HCT116 (cell line): ENCODE results near the gene TRMT11. TPM values are rescaled to one million over a fixed set of nuclear protein-coding genes. Genes with fewer than 3 reads are reported as not detected.

ENCODE experiments used
- ATAC-seq: fragments of 200-7000 bp; cut with Tn5 transposase; 2 replicates; pipeline ENCODE4 v1.9.1; 2020; ENCODE audit warnings: mild to moderate bottlenecking, moderate library complexity
- BruUV-seq: library from RNA; stranded (reverse); fragments of 400-500 nt; replicated peaks from 2 replicates; lab custom pipeline; 2021; lab: Mats Ljungman, UMichigan
- CTCF ChIA-PET: fragments of 300-600 bp; sonication (Branson Sonifier 250); formaldehyde crosslinking; loops from one replicate; lab custom pipeline; 2021; ENCODE audit warnings: antibody characterized with exemption; lab: Charles Lee
- POLR2A ChIA-PET: fragments of 300-600, 350-600 bp; sonication (Branson Sonifier 250); formaldehyde crosslinking; loops from one replicate; lab custom pipeline; 2021; ENCODE audit warnings: antibody characterized with exemption; lab: Charles Lee
- RAD21 ChIA-PET, 2 experiments: fragments of 300-600 bp; sonication (Branson Sonifier 250); formaldehyde crosslinking; loops; one replicate each; lab custom pipeline; 2023; ENCODE audit warnings: low total read pairs in 2 of 2; ENCODE audit not compliant: uncharacterized antibody in 2 of 2, unreplicated experiment in 2 of 2, low non-redundant PET in 1 of 2; lab: Charles Lee
- DNase-seq: peaks from one replicate; pipeline ENCODE4 v3.0.0-alpha.2; 2010; ENCODE audit warnings: low read depth, low spot score
- H2AFZ ChIP-seq: fragments of 200-600 bp; shearing (Covaris generic), sonication (generic); 2 replicates; pipeline ENCODE4 v1.6.1; 2017; ENCODE audit warnings: low read depth, mixed run types, mixed read lengths, antibody characterized with exemption, low read length; ENCODE audit not compliant: poor library complexity, severe bottlenecking
- H3K27ac ChIP-seq: 2 replicates; pipeline ENCODE4 v1.5.1; 2012; ENCODE audit warnings: low read depth, low read length
- H3K27me3 ChIP-seq: fragments of 200-600 bp; sonication (generic); 2 replicates; pipeline ENCODE4 v1.6.1; 2016; ENCODE audit warnings: mixed run types, low read length, mixed read lengths; ENCODE audit not compliant: insufficient read depth
- H3K36me3 ChIP-seq, 2 experiments: fragments of 200-500 bp in 1 of 2; fragments of 200-600 bp in 1 of 2; sonication (Bioruptor generic) in 1 of 2; sonication (generic) in 1 of 2; 2 replicates each; pipeline versions ENCODE4 v1.5.1 to v1.6.1; 2014 to 2016; ENCODE audit warnings: low read length in 2 of 2, inconsistent platforms in 1 of 2, mixed read lengths in 1 of 2, mixed run types in 1 of 2; ENCODE audit not compliant: insufficient read depth in 2 of 2, control insufficient read depth in 1 of 2
- H3K4me1 ChIP-seq, 2 experiments: fragments of 200-600 bp in 1 of 2; sonication (generic) in 1 of 2; 2 replicates each; pipeline versions ENCODE4 v1.5.1 to v1.6.1; 2012 to 2017; ENCODE audit warnings: low read length in 2 of 2, inconsistent platforms in 1 of 2, mild to moderate bottlenecking in 1 of 2, mixed read lengths in 1 of 2, mixed run types in 1 of 2, moderate library complexity in 1 of 2; ENCODE audit not compliant: insufficient read depth in 2 of 2, control insufficient read depth in 1 of 2
- H3K4me2 ChIP-seq: fragments of 200-600 bp; sonication (generic); 2 replicates; pipeline ENCODE4 v1.6.1; 2017; ENCODE audit warnings: mixed run types, low read length, mixed read lengths
- H3K4me3 ChIP-seq, 2 experiments: fragments of 200-600 bp in 1 of 2; sonication (generic) in 1 of 2; replicated peaks in 1 of 2; 2 replicates each; pipeline ENCODE4 v1.5.1; 2011 to 2016; ENCODE audit warnings: low read length in 2 of 2, control low read depth in 1 of 2, low read depth in 1 of 2, mild to moderate bottlenecking in 1 of 2, mixed read lengths in 1 of 2, mixed run types in 1 of 2
- H3K79me2 ChIP-seq: fragments of 200-600 bp; sonication (generic); 2 replicates; pipeline ENCODE4 v1.6.1; 2017; ENCODE audit warnings: mild to moderate bottlenecking, mixed run types, low read length, moderate library complexity, mixed read lengths; ENCODE audit not compliant: insufficient read depth
- H3K9ac ChIP-seq: fragments of 200-600 bp; sonication (generic); 2 replicates; pipeline ENCODE4 v1.6.1; 2016; ENCODE audit warnings: low read length, mixed read lengths
- H3K9me2 ChIP-seq: fragments of 200-600 bp; sonication (generic), shearing (Covaris generic); 2 replicates; pipeline ENCODE4 v1.6.1; 2017; ENCODE audit warnings: mixed run types, mild to moderate bottlenecking, moderate library complexity; ENCODE audit not compliant: insufficient read depth
- H3K9me3 ChIP-seq, 2 experiments: fragments of 200-500 bp in 1 of 2; fragments of 200-600 bp in 1 of 2; sonication (Bioruptor generic) in 1 of 2; sonication (generic) in 1 of 2; 2 replicates each; pipeline ENCODE4 v1.6.1; 2014 to 2017; ENCODE audit warnings: low read length in 2 of 2, mixed read lengths in 2 of 2, inconsistent platforms in 1 of 2, low read depth in 1 of 2, mild to moderate bottlenecking in 1 of 2, mixed run types in 1 of 2, moderate library complexity in 1 of 2; ENCODE audit not compliant: control insufficient read depth in 1 of 2, insufficient read depth in 1 of 2
- H4K20me1 ChIP-seq: fragments of 200-600 bp; sonication (generic), shearing (Covaris generic); 2 replicates; pipeline ENCODE4 v1.6.1; 2017; ENCODE audit warnings: mixed run types, mild to moderate bottlenecking, moderate library complexity; ENCODE audit not compliant: insufficient read depth
- EGR1 ChIP-seq: IDR thresholded peaks from 2 replicates; pipeline ENCODE4 v1.6.1; 2012; ENCODE audit warnings: low read depth
- ELF1 ChIP-seq: IDR thresholded peaks from 2 replicates; pipeline ENCODE4 v1.6.1; 2012; ENCODE audit warnings: low read depth, borderline replicate concordance
- EZH2phosphoT487 ChIP-seq: fragments of 200-600 bp; IDR thresholded peaks from 2 replicates; pipeline ENCODE4 v1.6.1; 2018; ENCODE audit warnings: antibody characterized with exemption, borderline replicate concordance
- POLR2A ChIP-seq: IDR thresholded peaks from 2 replicates; pipeline ENCODE4 v1.7.0; 2011; ENCODE audit warnings: borderline replicate concordance; ENCODE audit not compliant: insufficient read depth, insufficient read length; ENCODE audit errors: extremely low read depth
- SRF ChIP-seq: IDR thresholded peaks from 2 replicates; pipeline ENCODE4 v1.6.1; 2012; ENCODE audit warnings: low read depth
- TCF7L2 ChIP-seq: IDR thresholded peaks from 2 replicates; pipeline ENCODE4 v1.7.0; 2011; ENCODE audit warnings: borderline replicate concordance, inconsistent platforms; ENCODE audit not compliant: insufficient read depth, insufficient read length; ENCODE audit errors: extremely low read depth
- YY1 ChIP-seq: IDR thresholded peaks from 2 replicates; pipeline ENCODE4 v1.6.1; 2011; ENCODE audit warnings: low read length, low read depth, moderate library complexity, mild to moderate bottlenecking; ENCODE audit not compliant: insufficient replicate concordance; ENCODE audit errors: extremely low read depth
- intact Hi-C: fragments of 100-400 bp; cut with micrococcal nuclease; formaldehyde crosslinking; loops from 2 replicates; pipeline ENCODE4 v1.10.0; 2022
- total RNA-seq: library from RNA; stranded (reverse); gene quantifications from one replicate; pipeline ENCODE4 v1.2.1, GENCODE V29; 2021; ENCODE audit not compliant: unreplicated experiment
- TF ChIP-seq, protein P1 (sequence below): IDR thresholded peaks from 2 replicates; pipeline ENCODE4 v1.6.1; 2012; ENCODE audit warnings: low read depth
- TF ChIP-seq, protein P2 (sequence below): IDR thresholded peaks from 2 replicates; pipeline ENCODE4 v1.6.1; 2011; ENCODE audit warnings: mild to moderate bottlenecking, low read length, moderate library complexity; ENCODE audit not compliant: insufficient replicate concordance; ENCODE audit errors: extremely low read depth
- TF ChIP-seq, protein P3 (sequence below): IDR thresholded peaks from 2 replicates; pipeline ENCODE4 v1.6.1; 2012
- TF ChIP-seq, protein P4 (sequence below), 3 experiments: fragments of 200-600 bp in 1 of 3; sonication (generic) in 1 of 3; IDR thresholded peaks in 2 of 3; conservative IDR thresholded peaks in 1 of 3; 2 replicates each; pipeline ENCODE4 v1.5.1; 2012 to 2017; ENCODE audit warnings: low read depth in 2 of 3, low read length in 2 of 3, antibody characterized with exemption in 1 of 3, borderline replicate concordance in 1 of 3, control low read depth in 1 of 3, mild to moderate bottlenecking in 1 of 3, mixed read lengths in 1 of 3, mixed run types in 1 of 3, moderate library complexity in 1 of 3; ENCODE audit not compliant: insufficient read depth in 1 of 3

The TRMT11 gene
- total RNA-seq, 1 experiment from 2014 or later: 41.8 TPM

DNA sequence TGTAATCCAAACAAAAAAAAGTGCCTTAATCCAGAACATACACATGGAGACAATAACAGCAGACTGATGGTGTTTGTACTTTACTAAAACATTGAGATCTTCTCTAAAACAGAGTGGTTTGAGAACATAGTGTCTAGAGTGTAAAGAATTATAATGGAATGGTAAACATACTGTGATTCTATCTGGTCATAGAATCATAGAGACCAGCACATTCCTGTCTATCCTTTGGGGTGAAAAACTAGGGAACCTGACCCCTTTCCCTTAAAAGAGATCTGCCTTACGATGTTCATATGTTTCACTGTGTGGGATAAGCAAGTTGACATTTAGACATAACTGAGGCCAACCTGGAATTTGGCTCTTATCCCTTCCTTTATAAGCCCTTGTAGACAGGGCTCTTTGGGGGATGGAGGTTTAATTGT, 55.7 kb downstream of the TRMT11 start:
- H3K27ac ChIP-seq: no peak overlapping the region
- no peak overlapping the region for H2AFZ ChIP-seq
- no peaks in the 10 kb centered on the region for H3K27me3 ChIP-seq
- POLR2A ChIA-PET: no interaction called here
- H3K9ac ChIP-seq: no peak overlapping the region
- H4K20me1 ChIP-seq: no peaks in the 10 kb centered on the region
- H3K79me2 ChIP-seq: no peaks in the 10 kb centered on the region; the same call in 1 of the 2 replicates
- H3K4me1 ChIP-seq: no peaks in the 10 kb centered on the region
- no peak for ATAC-seq
- no peak overlapping the region for H3K4me2 ChIP-seq
- H3K9me3 ChIP-seq: no peaks in the 10 kb centered on the region
- H3K4me3 ChIP-seq: no peak overlapping the region
- intact Hi-C loops: no loop called here
- RAD21 ChIA-PET: no interaction called here
- peaks cover 9 to 14% of the 10 kb centered on the region in 2 experiments; a peak in 3 of 4 replicates for H3K36me3 ChIP-seq
- TF ChIP-seq, protein P1, sequence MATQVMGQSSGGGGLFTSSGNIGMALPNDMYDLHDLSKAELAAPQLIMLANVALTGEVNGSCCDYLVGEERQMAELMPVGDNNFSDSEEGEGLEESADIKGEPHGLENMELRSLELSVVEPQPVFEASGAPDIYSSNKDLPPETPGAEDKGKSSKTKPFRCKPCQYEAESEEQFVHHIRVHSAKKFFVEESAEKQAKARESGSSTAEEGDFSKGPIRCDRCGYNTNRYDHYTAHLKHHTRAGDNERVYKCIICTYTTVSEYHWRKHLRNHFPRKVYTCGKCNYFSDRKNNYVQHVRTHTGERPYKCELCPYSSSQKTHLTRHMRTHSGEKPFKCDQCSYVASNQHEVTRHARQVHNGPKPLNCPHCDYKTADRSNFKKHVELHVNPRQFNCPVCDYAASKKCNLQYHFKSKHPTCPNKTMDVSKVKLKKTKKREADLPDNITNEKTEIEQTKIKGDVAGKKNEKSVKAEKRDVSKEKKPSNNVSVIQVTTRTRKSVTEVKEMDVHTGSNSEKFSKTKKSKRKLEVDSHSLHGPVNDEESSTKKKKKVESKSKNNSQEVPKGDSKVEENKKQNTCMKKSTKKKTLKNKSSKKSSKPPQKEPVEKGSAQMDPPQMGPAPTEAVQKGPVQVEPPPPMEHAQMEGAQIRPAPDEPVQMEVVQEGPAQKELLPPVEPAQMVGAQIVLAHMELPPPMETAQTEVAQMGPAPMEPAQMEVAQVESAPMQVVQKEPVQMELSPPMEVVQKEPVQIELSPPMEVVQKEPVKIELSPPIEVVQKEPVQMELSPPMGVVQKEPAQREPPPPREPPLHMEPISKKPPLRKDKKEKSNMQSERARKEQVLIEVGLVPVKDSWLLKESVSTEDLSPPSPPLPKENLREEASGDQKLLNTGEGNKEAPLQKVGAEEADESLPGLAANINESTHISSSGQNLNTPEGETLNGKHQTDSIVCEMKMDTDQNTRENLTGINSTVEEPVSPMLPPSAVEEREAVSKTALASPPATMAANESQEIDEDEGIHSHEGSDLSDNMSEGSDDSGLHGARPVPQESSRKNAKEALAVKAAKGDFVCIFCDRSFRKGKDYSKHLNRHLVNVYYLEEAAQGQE: no peak
- TF ChIP-seq EGR1 (no peak), SRF (no peak), POLR2A (no peak), YY1 (no peak), TCF7L2 (no peak), ELF1 (no peak), EZH2phosphoT487 (no peak)
- TF ChIP-seq, protein P2, sequence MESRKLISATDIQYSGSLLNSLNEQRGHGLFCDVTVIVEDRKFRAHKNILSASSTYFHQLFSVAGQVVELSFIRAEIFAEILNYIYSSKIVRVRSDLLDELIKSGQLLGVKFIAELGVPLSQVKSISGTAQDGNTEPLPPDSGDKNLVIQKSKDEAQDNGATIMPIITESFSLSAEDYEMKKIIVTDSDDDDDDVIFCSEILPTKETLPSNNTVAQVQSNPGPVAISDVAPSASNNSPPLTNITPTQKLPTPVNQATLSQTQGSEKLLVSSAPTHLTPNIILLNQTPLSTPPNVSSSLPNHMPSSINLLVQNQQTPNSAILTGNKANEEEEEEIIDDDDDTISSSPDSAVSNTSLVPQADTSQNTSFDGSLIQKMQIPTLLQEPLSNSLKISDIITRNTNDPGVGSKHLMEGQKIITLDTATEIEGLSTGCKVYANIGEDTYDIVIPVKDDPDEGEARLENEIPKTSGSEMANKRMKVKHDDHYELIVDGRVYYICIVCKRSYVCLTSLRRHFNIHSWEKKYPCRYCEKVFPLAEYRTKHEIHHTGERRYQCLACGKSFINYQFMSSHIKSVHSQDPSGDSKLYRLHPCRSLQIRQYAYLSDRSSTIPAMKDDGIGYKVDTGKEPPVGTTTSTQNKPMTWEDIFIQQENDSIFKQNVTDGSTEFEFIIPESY: no peak
- TF ChIP-seq, protein P3, sequence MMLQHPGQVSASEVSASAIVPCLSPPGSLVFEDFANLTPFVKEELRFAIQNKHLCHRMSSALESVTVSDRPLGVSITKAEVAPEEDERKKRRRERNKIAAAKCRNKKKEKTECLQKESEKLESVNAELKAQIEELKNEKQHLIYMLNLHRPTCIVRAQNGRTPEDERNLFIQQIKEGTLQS: no peak
- TF ChIP-seq, protein P4, sequence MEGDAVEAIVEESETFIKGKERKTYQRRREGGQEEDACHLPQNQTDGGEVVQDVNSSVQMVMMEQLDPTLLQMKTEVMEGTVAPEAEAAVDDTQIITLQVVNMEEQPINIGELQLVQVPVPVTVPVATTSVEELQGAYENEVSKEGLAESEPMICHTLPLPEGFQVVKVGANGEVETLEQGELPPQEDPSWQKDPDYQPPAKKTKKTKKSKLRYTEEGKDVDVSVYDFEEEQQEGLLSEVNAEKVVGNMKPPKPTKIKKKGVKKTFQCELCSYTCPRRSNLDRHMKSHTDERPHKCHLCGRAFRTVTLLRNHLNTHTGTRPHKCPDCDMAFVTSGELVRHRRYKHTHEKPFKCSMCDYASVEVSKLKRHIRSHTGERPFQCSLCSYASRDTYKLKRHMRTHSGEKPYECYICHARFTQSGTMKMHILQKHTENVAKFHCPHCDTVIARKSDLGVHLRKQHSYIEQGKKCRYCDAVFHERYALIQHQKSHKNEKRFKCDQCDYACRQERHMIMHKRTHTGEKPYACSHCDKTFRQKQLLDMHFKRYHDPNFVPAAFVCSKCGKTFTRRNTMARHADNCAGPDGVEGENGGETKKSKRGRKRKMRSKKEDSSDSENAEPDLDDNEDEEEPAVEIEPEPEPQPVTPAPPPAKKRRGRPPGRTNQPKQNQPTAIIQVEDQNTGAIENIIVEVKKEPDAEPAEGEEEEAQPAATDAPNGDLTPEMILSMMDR (IDR thresholded peaks at IDR 0.05 in 2 of 3, conservative IDR thresholded peaks at IDR 0.05 in 1 of 3; ENCODE audit: borderline replicate concordance in 1 of 3, insufficient read depth in 1 of 3, low read depth in 2 of 3, low read length in 2 of 3): no peak
- TF ChIP-seq, all 23 proteins: peak for 0
- no peak for DNase-seq
- CTCF ChIA-PET: no interaction called here
- BruUV-seq: no TSS peak
- no peaks in the 10 kb centered on the region for H3K9me2 ChIP-seq
